ENCODE data around the gene POLDIP3.

- TF ChIP-seq CTCF (IDR thresholded peaks at IDR 0.05) (no peak), POLR2A (IDR thresholded peaks at IDR 0.05) (no peak)
Observed at GRCh38 chr22:42635531-42635930, 20.8 kb upstream of the POLDIP3 start.
